CD14-positive monocyte (primary cell): Measurements from ENCODE around the gene AP5B1. TPM values are rescaled to one million over a fixed set of nuclear protein-coding genes. Genes with fewer than 3 reads are reported as not detected.

Experiments used
- DNase-seq, 3 donors: peaks; one replicate each; pipeline ENCODE4 v3.0.0-alpha.2; 2011 to 2022
- H2AFZ ChIP-seq: 2 replicates; pipeline ENCODE4 v1.6.0; 2012; ENCODE audit warnings: mild to moderate bottlenecking, low read depth, low read length, inconsistent platforms; ENCODE audit not compliant: insufficient read depth, poor library complexity, severe bottlenecking
- H3K27ac ChIP-seq, 2 donors: 1 replicate in 1 of 2; 2 replicates in 1 of 2; pipeline ENCODE4 v1.5.1; 2012 to 2013; ENCODE audit warnings: low read length in 2 of 2, control low read depth in 1 of 2, inconsistent platforms in 1 of 2, low read depth in 1 of 2, mild to moderate bottlenecking in 1 of 2
- H3K27me3 ChIP-seq, 2 donors: one replicate each; pipeline versions ENCODE4 v1.6.0 to v1.6.1; 2011 to 2013; ENCODE audit warnings: low read length in 2 of 2; ENCODE audit not compliant: control insufficient read depth in 2 of 2, insufficient read depth in 2 of 2
- H3K36me3 ChIP-seq, 2 donors: replicated peaks in 1 of 2; 1 replicate in 1 of 2; 2 replicates in 1 of 2; pipeline versions ENCODE4 v1.5.1 to v1.6.1; 2012 to 2013; ENCODE audit warnings: low read length in 2 of 2, control low read depth in 1 of 2, inconsistent platforms in 1 of 2, mild to moderate bottlenecking in 1 of 2; ENCODE audit not compliant: insufficient read depth in 2 of 2, control insufficient read depth in 1 of 2
- H3K4me1 ChIP-seq, 2 donors: 1 replicate in 1 of 2; 2 replicates in 1 of 2; pipeline versions ENCODE4 v1.5.1 to v1.6.1; 2012 to 2013; ENCODE audit warnings: low read length in 2 of 2, control low read depth in 1 of 2, inconsistent platforms in 1 of 2, mild to moderate bottlenecking in 1 of 2, moderate library complexity in 1 of 2; ENCODE audit not compliant: insufficient read depth in 2 of 2, control insufficient read depth in 1 of 2
- H3K4me2 ChIP-seq: replicated peaks from 2 replicates; pipeline ENCODE3; 2012; ENCODE audit warnings: low read length, moderate library complexity, mild to moderate bottlenecking; ENCODE audit not compliant: poor library complexity, severe bottlenecking; ENCODE audit errors: extremely low read depth
- H3K4me3 ChIP-seq, 3 experiments: fragments of 200-600 bp in 1 of 3; sonication (generic) in 1 of 3; replicated peaks in 1 of 3; 1 replicate in 2 of 3; 2 replicates in 1 of 3; pipeline ENCODE4 v1.5.1; 2011 to 2013; ENCODE audit warnings: low read length in 3 of 3, mild to moderate bottlenecking in 3 of 3, control low read depth in 2 of 3, low read depth in 2 of 3, inconsistent platforms in 1 of 3, moderate library complexity in 1 of 3
- H3K79me2 ChIP-seq: 2 replicates; pipeline ENCODE4 v1.6.0; 2012; ENCODE audit warnings: mild to moderate bottlenecking, control low read depth, inconsistent platforms, low read length, moderate library complexity; ENCODE audit not compliant: insufficient read depth
- H3K9ac ChIP-seq: 2 replicates; pipeline ENCODE4 v1.6.0; 2017; ENCODE audit warnings: low read length, mild to moderate bottlenecking; ENCODE audit not compliant: insufficient read depth, poor library complexity, severe bottlenecking
- H3K9me3 ChIP-seq, 2 donors: replicated peaks in 1 of 2; 1 replicate in 1 of 2; 2 replicates in 1 of 2; pipeline versions ENCODE4 v1.5.1 to v1.6.1; 2012 to 2013; ENCODE audit warnings: low read length in 2 of 2, control low read depth in 1 of 2; ENCODE audit not compliant: control insufficient read depth in 1 of 2, insufficient read depth in 1 of 2
- H4K20me1 ChIP-seq: 2 replicates; pipeline ENCODE4 v1.6.0; 2012; ENCODE audit warnings: mild to moderate bottlenecking, low read length, control low read depth, moderate library complexity; ENCODE audit not compliant: insufficient read depth
- H3K27ac Mint-ChIP-seq, 7 donors: one replicate each; pipeline ENCODE4 v1.8.0; 2020; ENCODE audit warnings: mild to moderate bottlenecking in 7 of 7, mixed read lengths in 7 of 7, moderate library complexity in 6 of 7, inconsistent platforms in 2 of 7
- H3K27me3 Mint-ChIP-seq, 3 donors: one replicate each; pipeline ENCODE4 v1.8.0; 2021 to 2022; ENCODE audit warnings: low read depth in 3 of 3, mild to moderate bottlenecking in 3 of 3, mixed read lengths in 3 of 3, moderate library complexity in 3 of 3, inconsistent platforms in 1 of 3
- H3K36me3 Mint-ChIP-seq, 2 donors: one replicate each; pipeline ENCODE4 v1.8.0; 2020; ENCODE audit warnings: mixed read lengths in 2 of 2, inconsistent platforms in 1 of 2, mild to moderate bottlenecking in 1 of 2
- H3K4me1 Mint-ChIP-seq: one replicate; pipeline ENCODE4 v1.8.0; 2020; ENCODE audit warnings: mild to moderate bottlenecking, mixed read lengths
- H3K4me3 Mint-ChIP-seq, 2 donors: one replicate each; pipeline ENCODE4 v1.8.0; 2020; ENCODE audit warnings: mild to moderate bottlenecking in 2 of 2, mixed read lengths in 2 of 2, moderate library complexity in 1 of 2
- H3K9me3 Mint-ChIP-seq, 7 donors: one replicate each; pipeline ENCODE4 v1.8.0; 2020 to 2022; ENCODE audit warnings: mixed read lengths in 7 of 7, mild to moderate bottlenecking in 6 of 7, moderate library complexity in 6 of 7, inconsistent platforms in 2 of 7
- whole genome bisulfite sequencing: methylation state at CpG from one replicate; pipeline ENCODE4 v1.1.5; 2013; ENCODE audit warnings: missing lambda C conversion rate; ENCODE audit not compliant: insufficient coverage; 5-methylcytosine and 5-hydroxymethylcytosine counted together
- intact Hi-C, 2 donors: fragments of 100-400 bp; cut with micrococcal nuclease; formaldehyde crosslinking; loops; one replicate each; pipeline versions ENCODE4 v1.15.0 to v1.15.1; 2023
- polyA plus RNA-seq, 3 donors: library from polyadenylated mRNA; depleted of rRNA in 1 of 3; unstranded in 2 of 3; stranded (reverse) in 1 of 3; fragments of 300-500 nt in 2 of 3; fragments of >200 nt in 1 of 3; fragmentation: Illumina TruSeq in 2 of 3; gene quantifications; 1 replicate in 2 of 3; 2 replicates in 1 of 3; pipeline ENCODE4 v1.2.3, GENCODE V29; 2012 to 2021
- TF ChIP-seq, protein P1 (sequence below): fragments of 200-600 bp; IDR thresholded peaks from one replicate; pipeline ENCODE4 v1.8.0; 2022; ENCODE audit warnings: antibody characterized with exemption, mild to moderate bottlenecking

AP5B1 gene
- polyA plus RNA-seq, 3 donors, result 33.7 to 46.4 (median 35.1) TPM

DNA sequence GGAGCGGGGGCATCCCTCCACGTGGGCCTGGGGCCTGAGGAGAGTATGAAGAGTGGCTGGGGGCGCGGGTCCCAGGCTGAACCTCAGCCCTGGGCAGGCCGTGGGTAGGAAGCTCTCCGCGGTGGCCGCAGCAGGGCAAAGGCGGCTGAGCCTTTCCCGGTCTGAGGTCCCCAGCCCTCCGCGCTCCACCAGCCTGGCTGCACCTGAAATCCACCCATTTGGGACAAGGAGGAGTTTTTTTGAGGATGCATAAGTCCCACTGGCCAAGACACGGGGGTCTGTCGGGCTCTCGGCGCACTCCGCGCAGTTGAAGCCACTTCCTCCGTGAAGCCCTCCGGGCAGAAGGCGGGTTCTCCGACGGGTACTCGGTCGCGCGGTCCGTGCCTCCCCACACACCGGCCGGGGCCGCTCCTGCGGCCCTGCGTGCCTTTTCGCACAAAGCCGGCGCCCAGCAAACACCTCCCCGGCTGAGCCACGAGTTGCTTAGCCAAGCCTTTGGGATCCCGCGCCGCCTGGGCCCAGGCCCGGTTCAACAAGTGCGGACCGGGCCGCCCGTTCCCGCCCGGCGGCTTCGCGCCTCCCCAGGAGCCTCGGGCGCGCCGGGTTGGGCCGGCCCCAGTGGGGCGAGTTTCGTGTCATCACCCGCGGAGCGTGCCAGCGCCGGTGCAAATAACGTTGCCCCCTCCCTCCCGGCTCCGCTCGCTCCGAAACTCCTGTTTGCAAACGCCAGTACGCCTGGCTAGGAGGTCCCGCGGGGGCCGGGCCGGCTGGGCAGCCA is 5.4 kb upstream of the AP5B1 start:
- Mint-ChIP-seq H3K4me1 (peaks cover 22% of the 10 kb centered on the region), H3K27me3 (peaks cover 58 to 87% (median 72%) of the 10 kb centered on the region in 3 donors), H3K4me3 (peak overlapping the region in 1 of 2 donors; percentile 79), H3K36me3 (peaks cover 3 to 19% of the 10 kb centered on the region in 2 donors), H3K9me3 (peaks cover 0 to 22% (median 8%) of the 10 kb centered on the region in 7 donors), H3K27ac (peak overlapping the region in 1 of 7 donors; percentile 80)
- Histone ChIP-seq H2AFZ (peak overlapping the region; percentile 35), H3K27ac (no peak overlapping the region), H3K4me2 (peak overlapping the region; percentile 69), H3K27me3 (peaks cover 29 to 84% of the 10 kb centered on the region in 2 donors), H3K9ac (no peak overlapping the region), H4K20me1 (no peaks in the 10 kb centered on the region), H3K79me2 (no peaks in the 10 kb centered on the region), H3K4me1 (peaks cover 23 to 33% of the 10 kb centered on the region in 2 donors), H3K36me3 (no peaks in the 10 kb centered on the region), H3K4me3 (peak overlapping the region in 1 of 3 experiments; percentile 47), H3K9me3 (peaks cover 0 to 22% of the 10 kb centered on the region in 2 donors)
- intact Hi-C loops, result no loop called here
- TF ChIP-seq, protein P1, sequence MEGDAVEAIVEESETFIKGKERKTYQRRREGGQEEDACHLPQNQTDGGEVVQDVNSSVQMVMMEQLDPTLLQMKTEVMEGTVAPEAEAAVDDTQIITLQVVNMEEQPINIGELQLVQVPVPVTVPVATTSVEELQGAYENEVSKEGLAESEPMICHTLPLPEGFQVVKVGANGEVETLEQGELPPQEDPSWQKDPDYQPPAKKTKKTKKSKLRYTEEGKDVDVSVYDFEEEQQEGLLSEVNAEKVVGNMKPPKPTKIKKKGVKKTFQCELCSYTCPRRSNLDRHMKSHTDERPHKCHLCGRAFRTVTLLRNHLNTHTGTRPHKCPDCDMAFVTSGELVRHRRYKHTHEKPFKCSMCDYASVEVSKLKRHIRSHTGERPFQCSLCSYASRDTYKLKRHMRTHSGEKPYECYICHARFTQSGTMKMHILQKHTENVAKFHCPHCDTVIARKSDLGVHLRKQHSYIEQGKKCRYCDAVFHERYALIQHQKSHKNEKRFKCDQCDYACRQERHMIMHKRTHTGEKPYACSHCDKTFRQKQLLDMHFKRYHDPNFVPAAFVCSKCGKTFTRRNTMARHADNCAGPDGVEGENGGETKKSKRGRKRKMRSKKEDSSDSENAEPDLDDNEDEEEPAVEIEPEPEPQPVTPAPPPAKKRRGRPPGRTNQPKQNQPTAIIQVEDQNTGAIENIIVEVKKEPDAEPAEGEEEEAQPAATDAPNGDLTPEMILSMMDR, result no peak
- 10% methylated on average over 70 of the region's 74 CpGs for WGBS
- DNase-seq, result peak in 2 of 3 donors; percentile 20 to 24

DNA sequence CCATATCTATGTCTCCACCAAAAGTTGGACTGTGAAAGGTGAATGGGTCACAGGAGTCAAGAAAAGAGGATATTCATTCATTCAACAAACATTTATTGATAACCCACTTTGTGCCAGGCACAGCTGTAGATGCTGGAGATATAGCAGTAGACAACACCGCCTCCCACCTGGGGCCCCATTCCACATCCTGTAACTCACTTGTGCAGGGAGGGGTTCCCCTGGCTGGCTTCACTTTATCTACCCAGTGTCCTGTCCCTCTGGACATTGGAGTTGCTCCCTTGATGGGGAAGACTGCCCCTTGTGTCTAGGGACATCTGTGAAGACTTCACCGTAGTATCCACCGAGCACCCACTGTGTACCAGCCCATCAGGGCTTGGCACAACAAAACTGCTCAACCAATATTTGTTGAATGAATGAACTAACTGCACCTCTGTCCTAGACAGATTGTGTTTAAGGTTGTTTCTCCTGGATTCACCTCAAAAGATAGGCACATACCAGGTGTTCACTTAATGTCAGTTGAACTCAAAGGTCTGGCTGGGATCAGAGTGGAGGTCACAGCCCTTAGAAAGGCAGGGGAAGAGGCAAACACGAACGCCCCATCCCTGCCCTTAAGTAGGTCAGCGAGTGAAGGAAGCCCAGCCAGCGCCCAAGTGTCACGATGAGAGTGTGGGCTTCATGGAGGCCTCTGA is 4.7 kb upstream of the AP5B1 start:
- H3K4me3 Mint-ChIP-seq, result peak overlapping the region; percentile 40 to 79
- peaks cover 29 to 82% of the 10 kb centered on the region in 2 donors for H3K27me3 ChIP-seq
- no peak overlapping the region for H3K4me3 ChIP-seq
- WGBS, result 82% methylated on average over 4 of the region's 8 CpGs
- TF ChIP-seq, protein P1, result no peak
- intact Hi-C loops, result no loop called here
- peaks cover 0 to 22% (median 8%) of the 10 kb centered on the region in 7 donors for H3K9me3 Mint-ChIP-seq
- no peak overlapping the region for H3K4me2 ChIP-seq
- H3K27ac ChIP-seq, result no peak overlapping the region
- peaks cover 0 to 22% of the 10 kb centered on the region in 2 donors for H3K9me3 ChIP-seq
- H3K9ac ChIP-seq, result no peak overlapping the region
- no peaks in the 10 kb centered on the region for H3K36me3 ChIP-seq
- peaks cover 3 to 19% of the 10 kb centered on the region in 2 donors for H3K36me3 Mint-ChIP-seq
- H3K27ac Mint-ChIP-seq, result no peak overlapping the region
- H3K4me1 ChIP-seq, result peaks cover 23 to 33% of the 10 kb centered on the region in 2 donors
- H2AFZ ChIP-seq, result no peak overlapping the region
- peaks cover 2% of the 10 kb centered on the region for H3K79me2 ChIP-seq
- peaks cover 55 to 83% (median 68%) of the 10 kb centered on the region in 3 donors for H3K27me3 Mint-ChIP-seq
- no peak for DNase-seq
- H3K4me1 Mint-ChIP-seq, result peaks cover 18% of the 10 kb centered on the region
- H4K20me1 ChIP-seq, result no peaks in the 10 kb centered on the region
